DND-41 (cell line): Measurements from ENCODE around the gene TLE4.

Experiments used
- EZH2 ChIP-seq: IDR thresholded peaks from 3 replicates; pipeline ENCODE4 v1.6.1; 2012; ENCODE audit warnings: borderline replicate concordance, low read depth, mild to moderate bottlenecking, moderate library complexity, low read length, inconsistent platforms; ENCODE audit not compliant: severe bottlenecking
- TF ChIP-seq, protein P1 (sequence below): IDR thresholded peaks from 2 replicates; pipeline ENCODE4 v1.5.1; 2012; ENCODE audit warnings: borderline replicate concordance, low read length, moderate library complexity, mild to moderate bottlenecking; ENCODE audit not compliant: poor library complexity, severe bottlenecking; ENCODE audit errors: extremely low read depth

DNA sequence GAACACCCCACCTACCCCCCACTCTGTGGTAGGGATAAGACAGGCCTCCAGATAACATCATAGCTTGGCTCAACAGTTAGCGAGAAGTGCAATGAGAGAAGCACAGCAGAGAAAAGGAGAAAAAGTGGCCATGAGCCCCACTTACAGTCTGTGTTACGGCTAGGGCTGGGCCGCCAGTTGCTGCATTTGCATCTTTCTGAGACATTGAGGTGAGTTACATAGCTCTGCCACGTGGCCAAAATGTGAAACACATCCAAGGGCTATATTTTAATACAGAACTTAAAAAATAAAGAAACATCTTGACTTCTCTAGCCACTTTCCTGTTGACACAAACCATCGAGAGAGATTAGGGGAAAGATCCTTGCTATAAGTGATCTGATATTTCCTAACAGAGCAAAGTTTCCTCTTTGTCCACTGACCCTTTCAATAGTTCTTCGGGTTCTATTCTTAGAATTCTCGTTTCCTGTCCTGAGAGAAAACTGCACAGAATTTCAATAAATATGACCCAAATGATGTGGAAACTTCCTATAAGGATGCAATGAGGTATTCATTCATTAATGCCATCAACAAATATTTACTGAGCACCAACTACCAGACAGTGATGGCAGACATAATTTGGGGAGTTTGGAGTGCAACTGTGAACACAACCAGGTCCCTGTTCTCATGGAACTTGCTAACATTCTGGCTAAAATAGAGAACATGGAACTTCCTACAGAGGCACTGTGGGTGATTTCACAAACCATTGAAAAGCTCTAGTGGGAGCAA lies 3.2 kb upstream of the TLE4 start:
- TF ChIP-seq, protein P1, sequence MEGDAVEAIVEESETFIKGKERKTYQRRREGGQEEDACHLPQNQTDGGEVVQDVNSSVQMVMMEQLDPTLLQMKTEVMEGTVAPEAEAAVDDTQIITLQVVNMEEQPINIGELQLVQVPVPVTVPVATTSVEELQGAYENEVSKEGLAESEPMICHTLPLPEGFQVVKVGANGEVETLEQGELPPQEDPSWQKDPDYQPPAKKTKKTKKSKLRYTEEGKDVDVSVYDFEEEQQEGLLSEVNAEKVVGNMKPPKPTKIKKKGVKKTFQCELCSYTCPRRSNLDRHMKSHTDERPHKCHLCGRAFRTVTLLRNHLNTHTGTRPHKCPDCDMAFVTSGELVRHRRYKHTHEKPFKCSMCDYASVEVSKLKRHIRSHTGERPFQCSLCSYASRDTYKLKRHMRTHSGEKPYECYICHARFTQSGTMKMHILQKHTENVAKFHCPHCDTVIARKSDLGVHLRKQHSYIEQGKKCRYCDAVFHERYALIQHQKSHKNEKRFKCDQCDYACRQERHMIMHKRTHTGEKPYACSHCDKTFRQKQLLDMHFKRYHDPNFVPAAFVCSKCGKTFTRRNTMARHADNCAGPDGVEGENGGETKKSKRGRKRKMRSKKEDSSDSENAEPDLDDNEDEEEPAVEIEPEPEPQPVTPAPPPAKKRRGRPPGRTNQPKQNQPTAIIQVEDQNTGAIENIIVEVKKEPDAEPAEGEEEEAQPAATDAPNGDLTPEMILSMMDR = peak; percentile 12
- no peak for TF ChIP-seq EZH2
